Measurements from ENCODE around the gene SLX4IP.

SLX4IP gene

DNA sequence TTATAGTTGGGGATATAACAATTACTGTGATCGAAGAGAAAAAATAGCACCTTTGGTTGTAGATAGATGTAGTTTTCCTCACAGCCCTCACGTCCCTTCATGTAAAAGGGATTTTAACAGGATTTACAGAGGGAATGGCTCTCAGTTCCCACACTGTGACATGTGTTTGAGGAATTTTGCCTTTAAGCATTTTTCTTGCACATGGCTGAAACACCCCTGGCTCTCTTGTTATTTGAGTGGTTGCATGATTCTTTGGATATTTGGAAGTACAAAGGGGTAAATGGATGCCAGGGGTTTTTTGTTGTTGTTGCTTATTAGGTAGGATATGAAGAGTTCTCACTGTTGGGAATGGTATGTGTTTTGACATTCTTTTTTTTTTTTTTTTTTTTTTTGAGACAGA is 190.5 kb downstream of the SLX4IP start:
- no peak for DNase-seq (ENCODE audit: low read depth in 2 of 2, low spot score in 1 of 2)

DNA sequence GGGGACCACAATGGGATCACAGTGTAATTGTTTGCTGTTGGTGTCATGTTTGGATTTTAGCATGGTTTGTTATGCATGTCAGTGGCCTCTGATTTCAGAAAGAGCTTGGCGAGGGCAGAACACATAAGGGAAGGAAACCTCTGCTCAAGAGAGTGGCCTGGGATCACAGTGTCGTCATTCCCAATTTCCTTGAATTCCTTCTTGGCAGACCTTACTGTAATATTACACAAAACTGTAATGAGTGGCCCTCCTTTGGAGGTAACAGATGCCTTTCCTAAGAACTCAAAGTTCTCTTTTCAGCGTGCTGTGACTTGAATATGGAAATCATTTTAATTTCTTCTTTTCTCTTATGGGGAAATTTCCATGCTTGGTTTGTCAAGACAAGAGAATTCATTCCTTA is 191.8 kb downstream of the SLX4IP start:
- DNase-seq (ENCODE audit: low read depth in 2 of 2, low spot score in 1 of 2): no peak

DNA sequence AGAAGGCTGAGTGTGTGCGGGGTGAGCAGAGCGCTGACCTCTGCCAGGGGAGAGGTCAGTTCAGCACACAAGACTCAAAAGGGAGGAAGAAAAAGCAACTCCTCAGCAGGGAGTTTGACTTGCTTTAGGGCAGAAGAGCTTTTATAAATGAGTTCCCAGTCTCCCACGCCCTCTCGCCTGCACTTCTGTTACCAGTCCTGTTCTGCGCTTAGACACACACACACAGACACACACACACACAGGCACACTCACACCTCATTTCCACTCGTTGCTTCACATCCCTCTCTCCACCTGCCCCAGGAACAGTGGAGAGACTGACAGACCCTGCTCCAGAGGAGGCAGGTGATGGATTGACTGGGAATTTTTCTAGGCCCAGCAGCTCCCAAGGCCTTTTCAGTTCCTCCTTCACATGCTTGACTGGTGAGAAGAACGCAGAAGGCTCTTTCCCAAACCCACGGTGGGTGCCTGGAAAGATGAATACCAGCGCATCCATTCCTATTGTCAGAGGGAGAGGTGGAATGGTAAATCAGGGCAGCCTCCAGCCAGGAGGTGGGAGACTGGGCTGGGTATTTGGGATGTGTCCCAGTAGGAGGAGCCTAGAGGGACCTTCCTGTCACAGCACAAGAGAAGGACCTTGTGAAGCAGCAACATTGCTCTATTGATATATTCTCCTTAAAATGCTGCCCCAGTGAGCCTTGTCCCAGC is 195.0 kb downstream of the SLX4IP start:
- DNase-seq (ENCODE audit: low read depth in 2 of 2, low spot score in 1 of 2): no peak

DNA sequence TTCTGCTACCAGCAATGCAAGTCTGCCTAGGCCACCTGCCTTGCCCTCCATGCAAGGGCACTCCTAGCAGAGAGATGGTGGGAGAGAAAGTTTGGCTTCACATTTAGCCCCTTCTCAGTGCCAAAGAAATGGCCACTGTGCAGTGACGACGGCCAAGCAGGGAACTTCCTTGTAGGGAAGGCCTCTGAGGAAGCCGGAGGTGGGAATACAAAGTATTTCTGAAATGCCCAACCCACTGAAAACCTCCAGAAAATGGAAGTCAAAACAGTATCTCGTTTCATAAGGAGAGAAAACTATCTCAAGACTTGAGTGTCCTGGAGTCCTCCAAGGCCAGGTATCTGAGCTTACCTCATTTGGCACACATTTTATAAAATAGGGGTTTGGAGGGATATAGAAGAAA is 196.0 kb downstream of the SLX4IP start:
- DNase-seq (ENCODE audit: low read depth in 2 of 2, low spot score in 1 of 2): no peak

DNA sequence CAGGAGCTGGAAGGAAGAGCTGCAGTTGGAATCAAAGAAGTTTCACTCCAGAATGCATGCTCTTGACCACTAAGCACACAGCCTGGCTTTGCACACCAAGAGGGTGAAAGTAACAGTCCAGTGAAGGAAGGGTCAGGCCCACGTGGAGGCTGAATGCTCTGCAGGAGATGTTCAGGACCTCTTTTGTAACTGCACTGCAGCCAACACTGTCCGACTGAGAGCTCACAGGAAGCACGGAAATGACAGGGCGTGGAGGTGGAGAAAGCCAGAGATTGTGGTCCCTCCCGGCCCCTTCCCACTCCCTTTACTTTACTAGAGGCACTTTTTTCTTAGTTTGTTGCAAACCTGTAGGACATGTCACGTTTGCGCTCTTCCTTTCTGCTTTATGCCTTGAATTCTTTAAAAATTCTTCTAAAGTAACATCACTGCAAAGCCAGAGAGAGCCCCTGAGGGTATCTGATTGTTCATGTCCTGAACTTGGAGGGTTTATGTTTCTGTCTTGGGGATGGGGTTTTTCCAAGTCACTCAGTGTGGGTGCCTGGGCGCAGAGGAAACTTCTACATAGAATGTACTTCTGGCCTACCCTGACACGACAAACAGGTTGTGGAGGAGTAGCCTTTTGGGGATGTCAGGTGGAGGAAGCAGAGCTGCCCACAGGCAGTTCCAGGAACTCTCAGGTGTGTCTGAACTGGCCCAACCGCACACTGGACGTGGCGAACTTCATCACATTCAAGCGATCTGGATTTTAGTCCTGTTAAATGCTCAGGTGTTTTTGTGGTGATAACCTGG is 197.8 kb downstream of the SLX4IP start:
- DNase-seq (ENCODE audit: low read depth in 2 of 2, low spot score in 1 of 2): no peak

DNA sequence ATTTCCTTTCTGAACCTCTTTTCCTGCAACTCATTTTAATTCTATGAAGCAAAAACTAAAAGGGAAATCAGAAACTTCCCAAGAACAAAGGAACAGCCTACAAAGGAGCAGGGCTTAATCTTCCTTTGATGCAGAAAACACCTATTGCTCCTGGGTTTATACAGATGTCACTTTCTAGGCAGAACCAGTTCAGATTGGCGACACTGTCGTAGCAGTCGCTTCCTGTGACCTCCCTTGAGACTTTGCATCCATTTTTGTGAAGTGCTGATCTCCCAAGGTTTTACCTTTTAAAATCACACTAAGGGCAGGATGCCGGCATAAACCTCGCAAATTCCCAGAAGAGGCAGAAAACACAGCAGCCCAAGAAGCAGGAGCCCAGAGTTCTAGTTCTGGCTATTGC is 198.6 kb downstream of the SLX4IP start:
- no peak for DNase-seq (ENCODE audit: low read depth in 2 of 2, low spot score in 1 of 2)

DNA sequence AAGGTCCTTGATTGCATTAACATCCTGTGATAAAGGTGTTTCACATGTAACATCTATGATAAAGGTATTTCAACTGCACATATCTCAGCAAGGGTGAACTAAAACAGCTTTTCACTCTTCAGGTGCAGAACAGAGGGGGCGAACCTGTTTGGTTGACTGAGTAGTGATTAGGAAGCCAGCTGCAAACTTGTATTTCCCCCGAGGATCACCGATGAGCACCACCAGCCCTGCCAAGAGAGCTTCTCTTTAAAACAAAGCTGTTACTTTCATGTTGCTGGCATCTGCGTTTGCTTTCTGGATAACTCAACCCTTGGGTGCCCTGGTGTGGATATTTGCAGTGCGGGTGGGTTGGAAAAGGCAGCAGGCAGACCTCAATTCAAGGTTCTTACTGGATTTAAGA is 199.1 kb downstream of the SLX4IP start:
- no peak for DNase-seq (ENCODE audit: low read depth in 2 of 2, low spot score in 1 of 2)

DNA sequence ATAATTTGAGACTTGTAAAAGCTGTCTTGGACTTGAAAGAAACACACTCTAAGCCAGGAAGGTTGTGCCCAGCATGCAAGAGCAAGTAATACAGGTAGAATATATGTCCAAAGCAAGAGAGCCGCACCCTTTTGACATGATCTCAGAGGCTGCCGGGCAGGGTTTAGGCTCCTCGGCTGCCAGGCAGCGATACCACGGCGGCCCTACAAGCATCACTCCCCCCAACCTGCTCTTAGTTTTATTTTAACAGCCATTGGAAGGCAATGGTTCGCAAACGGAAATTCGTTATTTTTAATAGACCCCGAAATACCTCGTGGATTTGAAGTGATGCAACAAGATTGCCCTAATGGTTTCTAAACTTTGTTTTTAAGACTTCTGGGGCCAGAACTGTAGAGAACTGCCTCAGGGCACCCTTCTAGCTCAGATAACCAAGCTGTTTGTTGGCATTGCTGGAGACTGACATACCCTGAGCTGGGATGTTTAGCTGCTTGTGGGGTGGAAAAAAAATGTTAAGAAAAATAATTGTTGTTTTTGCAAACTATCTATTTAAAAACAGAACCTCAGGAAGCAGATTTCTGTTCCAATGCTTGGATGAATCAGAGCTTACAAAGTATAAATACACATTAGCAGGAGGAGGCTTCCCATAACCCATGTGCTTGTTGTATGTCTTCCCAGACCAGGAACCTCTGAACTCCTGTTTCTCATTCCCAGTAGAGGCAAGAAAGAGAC is 199.7 kb downstream of the SLX4IP start:
- no peak for DNase-seq (ENCODE audit: low read depth in 2 of 2, low spot score in 1 of 2)

DNA sequence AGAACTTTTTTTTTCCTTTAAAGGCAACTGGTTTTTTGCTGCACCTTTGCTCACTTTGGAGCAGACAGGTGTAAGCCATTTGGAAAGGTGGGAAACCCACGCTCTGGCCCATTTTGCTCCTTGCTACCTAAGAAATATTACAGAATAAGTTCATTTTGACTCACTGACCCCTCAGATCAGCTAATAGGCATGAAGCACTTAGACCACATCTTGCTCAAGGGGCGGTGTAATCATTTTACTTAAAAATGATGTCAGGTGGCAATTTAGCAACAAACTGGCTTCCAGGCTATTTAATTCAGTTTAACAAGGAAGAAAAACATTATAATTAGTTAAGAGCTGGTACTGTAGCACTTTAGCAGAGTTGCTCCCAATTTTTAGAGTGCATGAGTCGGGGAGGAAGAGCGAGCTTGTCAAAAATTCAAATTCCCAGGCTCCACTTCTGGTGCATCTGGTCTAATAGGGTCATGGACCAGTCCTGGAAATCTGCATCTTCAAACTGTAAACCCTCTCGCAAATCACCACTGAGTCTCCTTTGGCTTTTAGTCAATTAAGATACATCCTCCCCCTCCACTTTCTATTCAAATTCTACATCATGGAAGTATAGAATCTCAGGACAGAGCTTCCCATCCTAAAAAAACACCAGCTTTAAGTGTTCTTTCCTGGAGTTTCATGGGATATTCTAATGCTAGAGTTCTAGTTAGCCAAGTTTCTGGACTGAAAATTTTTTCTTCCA is 200.5 kb downstream of the SLX4IP start:
- no peak for DNase-seq (ENCODE audit: low read depth in 2 of 2, low spot score in 1 of 2)

DNA sequence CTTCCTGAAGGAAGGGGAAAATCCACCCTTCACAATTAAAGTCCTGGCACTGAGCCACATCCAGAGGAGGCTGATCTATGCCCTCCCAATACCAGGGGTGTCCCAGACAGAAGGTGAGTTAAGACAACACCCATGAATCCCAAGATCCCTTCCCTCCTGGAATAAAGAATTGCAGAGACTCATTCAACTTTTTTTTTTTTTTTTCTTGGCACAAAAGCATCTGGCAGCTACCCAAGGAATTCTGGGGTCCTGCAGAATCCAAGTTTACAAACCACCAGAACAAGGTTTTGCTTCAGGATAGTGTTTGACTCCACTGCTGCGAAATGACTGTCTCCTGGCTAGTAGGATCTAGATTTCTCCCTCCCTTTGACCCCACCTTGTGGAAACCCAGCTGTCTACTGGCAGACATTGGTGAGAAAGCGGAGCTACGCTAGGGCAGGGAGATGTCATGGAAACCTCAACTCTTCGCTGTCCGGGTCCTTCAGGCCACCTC is 201.3 kb downstream of the SLX4IP start:
- no peak for DNase-seq (ENCODE audit: low read depth in 2 of 2, low spot score in 1 of 2)

DNA sequence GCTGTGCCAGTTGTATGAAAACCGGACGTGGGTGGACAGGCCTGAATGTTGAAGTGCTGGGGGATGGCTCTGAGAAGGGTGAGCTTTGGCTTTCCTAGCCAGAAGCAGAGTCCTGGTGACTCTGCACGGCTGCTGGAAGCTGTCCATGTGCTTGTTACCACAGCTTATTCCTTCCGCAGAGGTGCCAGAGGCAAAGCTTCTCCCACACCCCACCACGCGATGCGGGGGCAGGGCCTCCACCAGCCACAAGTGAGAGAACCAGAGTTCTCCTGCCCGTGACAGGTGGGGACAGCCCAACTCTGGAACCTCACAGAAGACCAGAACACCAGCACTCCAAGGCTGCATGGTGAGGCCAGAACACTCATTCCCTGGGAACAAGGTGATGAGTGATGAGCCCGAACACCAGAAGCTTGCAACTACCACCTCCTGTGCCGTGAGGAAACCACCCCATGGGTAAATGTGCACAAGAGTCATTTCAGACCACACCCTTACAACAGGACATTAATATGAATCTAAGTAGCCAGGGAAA is 202.0 kb downstream of the SLX4IP start:
- no peak for DNase-seq (ENCODE audit: low read depth in 2 of 2, low spot score in 1 of 2)

DNA sequence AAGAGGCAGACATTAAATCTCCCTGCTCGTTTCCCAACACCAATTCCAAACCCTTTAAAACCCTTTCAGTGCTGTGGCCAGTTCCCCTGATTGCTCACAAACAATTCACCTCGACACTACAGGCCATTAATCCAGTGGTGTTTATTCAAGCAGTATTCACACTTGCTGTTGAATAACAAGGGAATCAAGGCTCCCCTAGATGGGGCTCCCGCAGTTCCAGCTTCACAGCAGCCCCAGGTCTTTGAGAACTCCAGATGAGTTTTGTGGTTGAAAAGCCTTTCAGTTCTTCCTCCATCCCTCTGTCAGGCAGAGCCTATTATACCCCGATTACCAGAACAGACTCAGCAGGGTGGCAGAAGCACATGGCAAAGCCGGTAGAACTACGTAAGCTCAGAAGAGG is 202.5 kb downstream of the SLX4IP start:
- no peak for DNase-seq (ENCODE audit: low read depth in 2 of 2, low spot score in 1 of 2)

DNA sequence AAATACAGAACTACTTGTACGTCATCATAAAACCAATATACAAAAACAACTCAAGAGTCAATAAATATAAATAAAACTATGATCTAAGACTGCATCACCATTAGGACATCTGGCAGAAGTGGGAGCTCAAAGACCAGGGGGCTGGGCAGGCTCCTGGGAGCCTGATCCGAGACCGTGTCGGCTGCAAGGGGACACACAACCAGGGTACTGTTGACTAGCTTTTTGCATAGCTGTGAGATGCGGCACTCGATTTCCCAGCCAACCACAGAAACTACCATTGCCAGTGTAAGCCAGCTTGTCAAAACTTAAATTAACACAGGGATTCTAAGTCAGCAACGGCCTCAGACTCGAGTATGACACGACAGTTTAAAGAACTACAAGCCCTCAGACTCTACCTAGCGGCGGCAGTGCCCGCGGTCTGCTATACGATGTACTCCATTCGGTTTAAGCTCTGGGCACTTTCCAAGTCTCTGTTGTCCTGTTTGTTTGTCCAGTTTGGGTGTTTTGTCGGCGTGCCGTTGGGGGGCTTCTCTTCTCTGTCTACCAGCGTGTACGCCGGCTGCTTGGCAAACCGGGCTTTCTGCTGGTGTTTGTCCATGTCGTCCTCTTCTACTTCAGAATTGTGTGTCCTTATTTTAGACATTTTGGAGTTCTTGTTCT is 204.1 kb downstream of the SLX4IP start:
- DNase-seq (ENCODE audit: low read depth in 2 of 2, low spot score in 1 of 2): no peak

DNA sequence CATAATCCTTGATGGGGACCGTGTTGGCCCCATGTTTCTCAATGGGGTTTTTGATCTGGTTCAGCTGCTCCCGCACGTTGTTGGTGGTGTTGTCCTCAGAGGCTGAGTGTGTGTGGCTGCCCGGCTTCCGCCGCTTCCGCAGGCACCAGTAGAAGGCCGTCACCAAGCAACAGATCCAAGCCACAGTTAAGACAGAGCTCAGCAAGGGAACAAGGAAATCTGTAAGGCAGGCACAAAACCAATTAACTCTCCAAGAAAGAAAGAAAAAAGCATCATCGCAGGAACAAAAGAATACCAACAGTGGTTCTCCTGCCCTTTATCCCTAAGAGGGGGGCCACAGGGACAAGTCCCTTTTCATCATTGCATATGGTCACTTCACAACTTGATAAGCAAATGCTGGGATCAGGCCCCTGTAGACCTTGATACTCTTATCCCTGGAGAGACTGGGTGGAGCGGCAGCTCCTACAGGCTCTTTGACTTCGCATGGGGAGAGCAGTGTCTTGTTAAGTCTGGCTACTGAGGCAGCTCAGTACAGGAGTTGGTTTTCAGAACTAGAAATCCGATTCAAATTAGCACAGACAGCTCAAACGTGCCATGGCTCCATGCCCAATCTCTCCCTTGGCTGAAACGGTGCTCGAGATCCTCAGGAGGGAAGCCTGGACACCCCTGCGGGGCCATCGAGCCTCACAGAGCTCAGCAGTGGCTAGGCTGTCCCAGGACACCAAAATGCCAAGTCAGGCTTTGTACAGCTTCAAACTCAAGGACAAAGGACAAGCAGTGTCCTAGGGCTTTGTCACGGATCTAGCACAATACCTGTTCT is 204.8 kb downstream of the SLX4IP start:
- no peak for DNase-seq (ENCODE audit: low read depth in 2 of 2, low spot score in 1 of 2)

DNA sequence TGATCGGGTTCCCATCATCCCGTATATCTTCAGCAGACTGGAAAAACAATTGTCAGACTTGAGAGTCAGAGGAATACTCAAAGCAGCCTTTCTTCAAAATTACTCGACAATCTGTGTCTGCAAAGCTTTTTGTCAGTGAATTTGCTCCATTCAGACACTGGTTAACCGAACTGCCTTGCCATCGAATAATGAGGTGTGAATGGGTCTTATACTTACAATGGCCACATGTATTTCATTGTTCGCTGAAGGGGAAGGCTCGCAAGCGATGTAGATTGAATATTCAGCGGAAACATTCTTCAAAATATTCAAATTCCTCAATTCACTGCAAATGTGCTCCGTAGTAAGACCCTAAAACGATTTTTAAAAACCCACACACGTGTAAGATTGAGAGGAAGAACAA is 205.8 kb downstream of the SLX4IP start:
- no peak for DNase-seq (ENCODE audit: low read depth in 2 of 2, low spot score in 1 of 2)

DNA sequence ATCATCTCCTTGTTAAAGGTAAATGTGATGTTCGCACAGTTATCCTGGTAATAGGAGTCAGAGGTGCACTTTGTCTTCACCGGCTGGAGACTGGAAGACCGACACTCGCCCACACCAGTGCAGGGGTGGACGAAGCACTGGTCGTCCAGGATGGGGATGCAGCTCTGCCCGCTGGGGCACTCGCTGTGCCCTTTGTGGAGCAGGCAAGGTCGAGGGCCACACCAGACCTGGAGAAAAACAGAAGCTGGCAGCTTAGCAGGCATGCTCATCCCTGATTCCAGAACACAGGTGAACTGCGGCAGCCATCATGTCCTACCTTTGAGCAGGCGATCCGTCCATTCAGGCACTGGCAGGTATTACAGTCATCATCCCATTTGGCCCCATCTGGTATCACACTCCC is 206.4 kb downstream of the SLX4IP start:
- no peak for DNase-seq (ENCODE audit: low read depth in 2 of 2, low spot score in 1 of 2)

DNA sequence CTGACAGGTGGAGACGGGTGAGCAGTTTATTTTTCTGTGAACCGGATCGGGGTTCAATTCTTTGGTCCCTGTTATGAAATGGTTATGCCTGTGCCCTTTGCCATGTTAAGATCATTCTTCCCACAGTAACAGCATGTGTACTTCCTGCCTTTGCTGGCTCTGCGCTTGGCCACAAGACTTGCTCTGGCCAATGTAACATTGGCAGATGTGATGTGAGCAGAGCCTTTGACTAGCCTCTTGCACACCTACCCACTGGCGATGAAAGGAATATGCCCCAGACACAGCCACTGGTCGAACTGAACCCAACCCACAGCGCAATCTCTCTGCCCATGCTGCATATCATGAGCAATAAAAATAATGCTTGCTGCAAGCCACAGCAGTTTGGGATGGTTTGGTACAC is 206.8 kb downstream of the SLX4IP start:
- DNase-seq (ENCODE audit: low read depth in 2 of 2, low spot score in 1 of 2): no peak

DNA sequence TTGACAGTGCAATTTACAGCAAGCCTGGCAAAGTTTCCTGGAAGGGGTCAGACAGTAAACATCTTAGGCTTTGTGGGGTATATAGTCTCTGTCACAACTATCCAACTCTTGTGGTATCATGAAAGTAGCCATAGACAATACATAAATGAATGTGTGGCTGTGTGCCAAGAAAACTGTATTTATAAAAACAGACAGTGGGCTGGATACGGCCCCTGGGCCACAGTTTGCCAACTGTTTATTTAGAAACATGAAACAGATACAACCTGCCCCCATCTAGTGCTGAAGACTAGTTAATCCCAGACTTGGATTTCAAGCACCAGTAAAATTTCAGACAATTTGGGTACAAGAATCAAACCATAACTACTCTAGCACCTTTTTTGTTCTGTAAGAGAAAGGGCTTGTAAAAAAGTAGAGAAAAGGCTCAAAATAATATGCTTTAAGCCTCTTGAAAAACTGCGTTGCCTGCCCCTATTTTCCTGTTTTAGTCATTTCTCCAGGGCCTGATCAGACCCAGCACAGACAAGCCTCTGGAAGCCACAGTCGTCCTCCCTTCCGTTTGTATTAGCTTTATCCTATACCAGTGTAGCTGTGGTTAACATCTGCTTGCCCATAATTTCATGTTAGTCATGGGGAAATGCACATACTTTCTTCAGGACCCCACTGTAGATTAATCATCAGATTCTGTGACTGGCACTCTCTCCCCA is 207.9 kb downstream of the SLX4IP start:
- no peak for DNase-seq (ENCODE audit: low read depth in 2 of 2, low spot score in 1 of 2)

DNA sequence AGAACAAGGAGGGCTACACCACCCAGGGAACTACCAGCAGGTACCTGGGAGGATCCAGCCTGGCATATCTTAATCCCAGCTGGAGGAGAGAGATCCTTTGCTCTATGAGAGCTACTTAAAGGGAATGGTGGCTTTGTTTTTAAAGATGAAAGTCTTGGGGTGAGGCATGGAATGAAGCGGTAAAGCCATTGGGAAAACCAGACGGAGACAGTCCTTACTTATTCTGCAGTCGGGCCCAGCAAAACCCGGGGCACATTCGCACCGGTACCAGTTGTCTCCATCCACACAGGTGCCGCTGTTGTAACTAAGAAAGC is 208.4 kb downstream of the SLX4IP start:
- no peak for DNase-seq (ENCODE audit: low read depth in 2 of 2, low spot score in 1 of 2)

All from stimulated activated CD8-positive, alpha-beta memory T cell treated with anti-CD3 and anti-CD28 coated beads, Interleukin-4, amount 100 ng/mL, for 4 hours (primary cell).